GM21619 (cell line): ENCODE measurements around the gene IL22RA1.

Experiments
- ATAC-seq: cut with Tn5 transposase; IDR thresholded peaks from one replicate; pipeline ENCODE4 v1.9.1; 2021; ENCODE audit not compliant: unreplicated experiment

IL22RA1 gene

GRCh38 chr1:24117132-24117531 lies 25.8 kb downstream of the IL22RA1 start:
- no peak for ATAC-seq

GRCh38 chr1:24114753-24115152 lies 28.2 kb downstream of the IL22RA1 start:
- ATAC-seq = no peak

- no peak for ATAC-seq
Measured at GRCh38 chr1:24113641-24114033, 29.3 kb downstream of the IL22RA1 start.

GRCh38 chr1:24111996-24112779 lies 30.8 kb downstream of the IL22RA1 start, which contains the start of gene MYOM3:
Gene MYOM3 (minus strand): TSS chr1:24112135. CDS start chr1:24108636, 3,499 bp downstream.
- no peak for ATAC-seq

GRCh38 chr1:24111262-24111995 lies 31.5 kb downstream of the IL22RA1 start:
- ATAC-seq = no peak

GRCh38 chr1:24110642-24111261 lies 32.2 kb downstream of the IL22RA1 start:
- ATAC-seq = no peak

- ATAC-seq = no peak
Measured at GRCh38 chr1:24109686-24110475, 33.1 kb downstream of the IL22RA1 start.

- ATAC-seq = no peak
Measured at GRCh38 chr1:24109166-24109483, 33.8 kb downstream of the IL22RA1 start.

- no peak for ATAC-seq
Measured at GRCh38 chr1:24108334-24109165, 34.4 kb downstream of the IL22RA1 start.

- ATAC-seq = no peak
Measured at GRCh38 chr1:24107462-24108138, 35.3 kb downstream of the IL22RA1 start.

GRCh38 chr1:24105368-24106160 lies 37.4 kb downstream of the IL22RA1 start:
- no peak for ATAC-seq

- no peak for ATAC-seq
Measured at GRCh38 chr1:24104854-24105253, 38.1 kb downstream of the IL22RA1 start.

GRCh38 chr1:24103879-24104278 lies 39.1 kb downstream of the IL22RA1 start:
- ATAC-seq = no peak

GRCh38 chr1:24103408-24103807 lies 39.5 kb downstream of the IL22RA1 start:
- ATAC-seq = no peak

- ATAC-seq = no peak
Measured at GRCh38 chr1:24102961-24103360, 40.0 kb downstream of the IL22RA1 start.

GRCh38 chr1:24101796-24102586 lies 40.9 kb downstream of the IL22RA1 start:
- no peak for ATAC-seq

- ATAC-seq = no peak
Measured at GRCh38 chr1:24100945-24101737, 41.8 kb downstream of the IL22RA1 start.
